GM20000 (cell line): Measurements from ENCODE around the gene TNFAIP8L3.
A peak's percentile ranks its signal among the peaks of the same experiment; 100 is the strongest.
"Not testable (repeated sequence)": the region's sequence is repeated elsewhere in the genome, so short reads cannot be mapped to it uniquely, and the experiment has no call there.

Experiments
- DNase-seq: peaks from one replicate; pipeline ENCODE4 v3.0.0; 2012; ENCODE audit warnings: low spot score
- CTCF ChIP-seq: IDR thresholded peaks from 2 replicates; pipeline ENCODE4 v1.5.1; 2012; ENCODE audit warnings: mild to moderate bottlenecking, control low read depth; ENCODE audit errors: extremely low read depth, missing control alignments

The TNFAIP8L3 gene

GRCh38 chr15:51094606-51095569 lies at the start of gene TNFAIP8L3:
TSS of gene TNFAIP8L3 (minus strand) at chr15:51094906. CDS start at chr15:51094595, 311 bp downstream.
- peak; percentile 58 for DNase-seq
- TF ChIP-seq CTCF = no peak

- no peak for TF ChIP-seq CTCF
- no peak for DNase-seq
Observed at GRCh38 chr15:51144021-51144532, 49.4 kb upstream of the TNFAIP8L3 start.

- DNase-seq = not testable (repeated sequence)
Observed at GRCh38 chr15:51140347-51140746, 45.6 kb upstream of the TNFAIP8L3 start.

- no peak for DNase-seq
- no peak for TF ChIP-seq CTCF
Observed at GRCh38 chr15:51139091-51139490, 44.4 kb upstream of the TNFAIP8L3 start.

- no peak for DNase-seq
- no peak for TF ChIP-seq CTCF
Observed at GRCh38 chr15:51137880-51138430, 43.2 kb upstream of the TNFAIP8L3 start.

- no peak for DNase-seq
- no peak for TF ChIP-seq CTCF
Observed at GRCh38 chr15:51137024-51137423, 42.3 kb upstream of the TNFAIP8L3 start.

- DNase-seq = no peak
- no peak for TF ChIP-seq CTCF
Observed at GRCh38 chr15:51135276-51135675, 40.6 kb upstream of the TNFAIP8L3 start.
